Activated naive CD4-positive, alpha-beta T cell treated with anti-CD3 and anti-CD28 coated beads, Interleukin-2, amount 50 U/mL, for 16 hours (primary cell): ENCODE data around the gene IKZF1.
A peak's percentile ranks its signal among the peaks of the same experiment; 100 is the strongest.

Experiments
- DNase-seq: peaks from one replicate; pipeline ENCODE4 v3.0.0-alpha.2; 2020

IKZF1 gene

DNA sequence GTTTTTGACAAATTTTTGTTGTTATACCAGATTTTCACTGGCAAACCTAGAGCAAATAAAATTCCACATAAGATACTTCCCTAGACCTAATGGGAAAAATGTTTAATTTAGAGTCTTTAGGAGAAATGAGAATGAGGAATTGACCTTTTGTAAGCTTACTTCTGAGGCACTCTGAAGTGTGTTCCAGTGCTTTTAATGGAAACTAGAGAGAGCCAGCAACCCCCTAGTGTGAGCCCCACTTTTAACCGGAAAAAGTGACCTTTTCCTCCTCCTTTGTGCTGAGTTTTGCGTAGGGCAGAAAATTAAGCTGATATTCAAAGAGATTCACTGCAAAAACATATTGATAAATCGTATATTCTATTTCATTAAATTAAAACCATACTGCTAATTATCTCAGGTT, 5.2 kb downstream of the IKZF1 start:
- DNase-seq, result no peak

DNA sequence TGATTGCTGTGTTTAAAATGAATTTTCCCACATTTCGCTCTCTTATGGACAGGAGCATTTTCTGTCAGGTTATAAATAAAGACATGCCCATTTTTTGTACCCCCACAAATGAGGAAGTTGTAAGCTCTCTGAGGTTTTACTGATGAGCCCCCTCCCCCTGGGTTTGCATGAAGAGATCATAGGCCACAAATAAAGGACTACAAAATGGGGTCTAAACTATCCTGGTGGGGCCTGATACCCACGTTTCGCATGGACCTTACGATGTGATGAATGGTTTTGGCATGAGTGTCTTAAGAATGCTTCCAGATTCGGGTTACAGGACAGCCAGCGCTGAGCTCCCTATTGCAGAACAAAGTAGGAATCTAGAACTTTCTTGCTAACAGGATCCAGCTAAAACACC, 5.8 kb downstream of the IKZF1 start:
- DNase-seq, result no peak

- DNase-seq, result no peak
These were observed 6.4 kb downstream of the IKZF1 start for GRCh38 chr7:50310956-50311355.

DNA sequence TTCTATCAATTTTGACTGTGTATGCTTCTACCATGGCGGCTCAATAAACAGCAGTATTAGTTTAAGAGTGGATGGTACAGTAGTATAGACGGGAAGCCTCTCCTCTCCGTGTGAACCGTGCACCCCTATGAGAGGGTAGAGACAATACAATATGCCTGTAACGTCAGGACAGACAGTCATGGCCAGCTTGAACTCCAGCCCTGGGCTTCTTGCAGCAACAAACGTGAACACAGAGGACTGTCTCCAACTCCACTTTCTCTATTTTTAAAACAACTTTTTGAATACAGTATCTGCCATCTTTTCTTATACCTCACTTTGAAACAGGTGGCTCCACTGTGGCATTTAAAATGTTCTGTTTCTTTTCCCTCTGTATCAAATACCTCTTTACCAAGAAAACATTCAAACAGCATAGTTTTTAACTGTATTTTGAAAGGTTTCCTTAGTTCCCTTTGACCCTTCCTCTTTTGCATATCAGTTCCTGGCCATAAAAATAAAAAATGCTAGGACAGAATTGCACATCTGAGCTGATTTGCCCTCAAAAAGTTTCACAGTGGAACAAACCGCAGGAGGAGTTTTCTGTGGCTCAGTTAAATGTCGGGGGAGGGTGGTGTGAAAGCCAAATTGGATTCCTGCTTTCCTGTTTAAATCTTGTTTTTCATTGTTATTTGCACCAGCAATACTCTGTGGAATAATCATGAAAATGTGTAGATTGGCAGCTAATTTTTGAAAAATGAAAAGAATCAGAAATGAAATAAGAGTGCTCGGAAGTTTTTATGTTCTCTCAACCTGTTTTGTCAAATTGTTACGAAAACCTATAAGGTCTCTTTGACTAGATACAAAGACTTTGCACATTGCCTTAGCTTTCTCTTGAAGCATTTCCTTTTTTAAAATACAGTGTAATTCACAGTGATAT, 8.0 kb downstream of the IKZF1 start:
- DNase-seq, result no peak

DNA sequence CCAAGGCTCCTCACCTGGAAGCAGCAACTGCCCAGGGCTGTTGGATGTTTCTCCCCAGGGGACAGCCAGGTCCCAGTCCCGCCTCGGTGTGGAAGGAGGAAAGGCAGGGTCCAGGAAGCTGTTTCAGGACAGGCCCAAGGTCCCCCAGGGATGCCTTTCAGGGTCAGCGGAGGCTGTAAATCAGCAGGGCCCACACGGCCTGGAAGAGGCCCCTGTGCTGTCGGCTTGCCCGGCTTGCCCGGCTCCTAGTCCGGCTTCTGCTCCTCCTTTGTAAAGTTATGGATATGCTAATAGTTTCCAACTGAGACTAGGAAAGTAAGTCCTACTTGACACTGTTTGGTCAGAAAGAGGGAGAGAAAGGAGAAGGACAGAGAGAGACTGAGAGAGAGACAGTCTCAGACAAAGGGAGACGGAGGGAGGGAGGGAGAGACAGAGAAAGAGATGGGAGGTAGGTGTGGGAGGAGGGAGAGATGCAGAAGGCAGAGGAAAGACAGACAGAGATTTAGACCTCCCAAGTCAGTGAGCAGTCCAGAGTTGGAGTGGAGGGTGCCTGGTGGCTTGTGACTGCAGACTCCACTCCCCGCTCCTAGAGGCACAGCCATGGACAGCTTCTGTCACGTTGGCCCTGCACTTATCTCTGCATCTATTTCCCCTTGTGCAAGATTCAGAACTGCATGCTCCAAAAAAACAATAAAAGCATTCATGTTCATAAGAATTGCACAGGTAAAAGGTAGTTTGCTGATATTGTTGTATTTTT, 10.5 kb downstream of the IKZF1 start:
- DNase-seq, result no peak

DNA sequence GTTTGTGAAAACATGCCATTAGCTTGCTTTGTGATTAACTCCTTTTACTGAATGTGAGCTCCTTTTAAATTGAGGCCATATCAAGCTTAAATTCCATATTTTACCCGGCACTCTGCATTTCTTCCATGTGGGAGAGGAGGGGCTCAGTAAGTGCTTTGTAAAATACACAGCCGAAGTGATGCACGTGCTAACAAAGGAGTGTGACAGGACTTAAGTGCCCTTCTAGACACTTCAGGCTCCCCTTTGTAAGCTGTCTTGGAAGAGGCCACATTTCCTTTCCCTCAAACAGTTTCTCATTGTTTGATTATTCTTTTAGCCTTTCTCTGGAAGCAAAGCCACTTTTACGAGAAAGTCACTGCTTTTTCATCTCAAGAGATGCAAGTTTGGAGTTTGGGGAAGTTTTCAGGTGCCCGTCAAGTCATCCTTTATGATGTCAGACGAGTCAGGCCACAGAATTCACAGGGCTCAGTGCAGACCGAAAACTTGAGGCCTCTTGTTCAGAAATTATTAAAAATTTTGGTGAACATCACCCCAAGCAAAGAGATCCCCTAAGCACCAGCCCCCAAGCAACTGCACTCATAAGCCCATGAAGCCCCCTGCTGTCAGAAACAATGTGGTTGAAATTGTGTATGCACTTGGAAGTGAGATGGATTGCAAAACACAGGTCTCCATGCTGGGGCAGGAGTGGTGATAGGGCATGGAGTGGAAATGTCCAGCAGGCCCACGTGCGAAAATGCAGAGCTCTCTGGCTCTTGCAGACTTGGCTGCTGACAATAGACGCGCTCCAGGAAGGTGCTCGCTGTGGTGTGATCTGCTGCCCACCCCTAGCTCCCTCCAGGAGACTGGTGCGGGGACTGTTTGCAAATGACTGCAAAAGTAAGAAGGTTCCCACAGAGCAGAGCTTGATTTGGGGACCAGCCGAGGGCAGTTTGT, 11.5 kb downstream of the IKZF1 start:
- peak; percentile 28 for DNase-seq

DNA sequence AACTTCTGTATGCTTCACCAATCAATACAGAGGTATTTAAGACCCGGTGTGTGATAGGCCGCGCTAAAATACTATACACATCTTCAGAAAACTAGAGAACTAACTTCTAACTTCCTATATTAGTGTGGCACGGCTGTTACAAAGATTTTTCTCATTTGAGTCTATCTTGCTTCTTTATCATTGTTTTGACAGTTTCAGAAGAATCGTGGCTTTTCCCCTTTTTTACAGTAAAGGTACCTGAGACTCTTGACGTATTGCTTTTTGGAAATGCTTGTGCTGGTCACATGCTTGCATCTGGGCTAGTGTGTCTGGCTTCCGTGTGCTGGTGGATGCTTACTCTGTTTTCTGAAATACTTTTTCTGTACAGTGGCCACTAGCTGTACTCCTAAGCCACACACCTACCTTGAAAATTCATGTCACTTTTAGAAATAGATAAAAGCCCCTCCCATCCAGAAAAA, 12.7 kb downstream of the IKZF1 start:
- peak; percentile 51 for DNase-seq

DNA sequence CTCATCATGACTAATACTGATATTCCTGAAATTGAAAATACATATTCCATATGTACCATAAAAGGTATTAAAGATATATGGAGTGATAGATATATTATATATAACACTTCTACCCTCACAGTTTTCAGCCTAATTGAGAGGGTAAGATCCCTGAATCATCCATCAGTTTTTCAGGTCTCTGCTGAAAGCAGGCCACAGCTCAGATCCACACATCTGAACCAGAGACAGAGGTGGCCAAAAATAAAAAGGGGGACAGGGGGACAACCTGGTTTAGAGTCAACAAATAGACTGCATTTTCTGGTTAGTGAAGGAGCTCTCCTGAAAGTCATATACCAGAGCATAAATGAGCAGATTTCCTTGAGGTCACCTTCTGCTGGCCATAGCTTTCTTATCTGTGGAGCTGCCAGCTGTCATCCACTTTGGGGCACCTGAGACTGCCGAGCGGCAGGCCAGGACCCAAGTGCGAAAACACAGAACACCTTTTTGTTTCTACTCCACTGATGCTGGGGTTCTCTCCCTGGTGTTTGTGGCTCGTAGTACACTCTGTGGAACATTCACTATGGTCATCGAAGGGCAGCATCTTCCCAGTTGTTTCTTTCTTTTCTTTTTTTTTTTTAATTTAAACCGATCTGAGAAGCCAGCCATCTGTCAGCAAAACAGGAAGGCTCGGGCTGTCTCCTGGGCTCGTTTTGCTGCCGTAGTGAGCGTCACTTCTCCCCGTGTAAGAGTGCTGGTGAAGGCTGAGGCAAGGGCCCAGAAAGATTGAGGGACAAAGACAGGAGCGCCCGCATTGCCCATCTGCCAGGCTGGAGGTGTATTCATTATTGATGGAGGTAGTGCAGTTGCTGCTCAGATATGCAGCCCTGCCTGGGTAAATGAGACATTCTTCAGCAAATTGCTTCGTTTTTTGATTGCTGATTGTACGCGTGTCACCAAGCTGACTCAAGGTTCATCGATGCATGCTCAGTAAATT, 13.5 kb downstream of the IKZF1 start:
- DNase-seq, result peak; percentile 26

- DNase-seq, result peak; percentile 63
These were observed 17.1 kb downstream of the IKZF1 start for GRCh38 chr7:50321487-50322067.

GRCh38 chr7:50324113-50324512, 19.6 kb downstream of the IKZF1 start:
- no peak for DNase-seq

DNA sequence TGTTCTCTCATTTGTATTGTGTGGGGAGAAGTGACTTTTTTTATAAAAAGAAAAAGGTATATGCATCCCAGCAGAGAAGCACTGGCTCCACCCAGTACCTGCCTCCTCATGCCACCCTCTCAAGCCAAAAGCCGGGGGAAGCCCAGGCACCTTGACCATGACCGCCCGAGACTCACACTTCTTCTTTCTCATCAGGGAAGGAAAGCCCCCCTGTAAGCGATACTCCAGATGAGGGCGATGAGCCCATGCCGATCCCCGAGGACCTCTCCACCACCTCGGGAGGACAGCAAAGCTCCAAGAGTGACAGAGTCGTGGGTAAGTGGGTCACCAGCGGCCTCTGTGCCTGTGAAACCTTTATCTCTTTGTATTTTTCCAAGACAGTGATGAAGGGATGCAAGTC, 22.9 kb downstream of the IKZF1 start:
- DNase-seq, result no peak

DNA sequence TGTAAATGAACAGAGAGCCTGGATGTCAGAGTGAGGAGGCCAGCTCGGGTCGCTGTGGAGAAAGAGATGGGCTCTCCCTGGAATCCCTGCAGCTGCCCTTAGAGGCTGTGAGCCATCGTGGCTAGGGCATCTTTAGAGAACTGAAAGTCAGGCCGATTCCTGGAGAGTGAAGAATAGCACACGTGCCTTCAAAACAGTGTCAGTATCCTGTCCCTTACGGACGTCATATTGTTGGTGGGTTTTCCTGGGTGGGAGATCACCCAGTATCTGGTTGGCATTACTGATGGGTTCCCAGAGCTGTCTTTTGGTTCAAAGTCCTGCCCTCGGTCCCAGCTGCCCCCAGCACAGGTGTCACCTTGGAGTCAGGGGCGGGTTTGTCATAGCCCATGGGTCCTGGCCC, 25.3 kb downstream of the IKZF1 start:
- no peak for DNase-seq

DNA sequence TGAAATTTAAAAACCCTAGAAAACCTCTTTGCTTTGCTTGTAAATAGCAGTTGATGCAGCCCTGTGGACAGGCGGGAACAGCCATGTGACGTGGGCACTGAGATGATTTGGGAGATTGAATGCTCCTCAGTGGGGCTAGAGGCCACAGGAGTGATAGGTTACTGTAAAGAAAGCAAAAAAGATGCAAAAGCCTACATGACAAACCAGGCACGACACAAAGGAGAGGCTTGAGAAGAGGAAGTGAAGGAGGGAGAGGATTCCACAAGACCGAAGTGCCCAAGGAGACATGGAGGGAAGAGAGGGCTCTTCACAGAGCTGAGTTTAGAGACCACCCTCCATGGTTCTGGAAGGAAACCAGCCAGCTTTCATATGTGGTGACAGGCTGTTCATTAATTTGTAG, 25.7 kb downstream of the IKZF1 start:
- no peak for DNase-seq

DNA sequence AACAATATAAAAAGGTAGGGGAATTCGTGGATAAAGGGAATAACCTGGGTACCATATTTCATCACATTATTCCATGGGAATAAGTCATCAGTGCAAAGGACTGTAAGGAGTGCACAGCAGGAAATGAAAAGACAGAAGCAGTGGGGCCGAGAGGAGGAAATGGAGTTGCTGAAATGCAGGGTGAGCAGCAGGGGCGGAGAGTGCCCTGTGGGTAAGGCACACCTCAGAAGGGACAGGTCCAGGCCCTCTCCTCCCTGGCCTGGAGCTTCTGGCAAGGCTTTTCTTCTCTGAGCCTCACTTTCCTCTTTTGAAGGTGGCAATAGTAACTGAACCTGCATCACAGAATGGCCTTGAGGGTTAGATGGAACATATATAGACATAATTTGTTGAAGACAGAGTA, 26.2 kb downstream of the IKZF1 start:
- DNase-seq, result no peak

DNA sequence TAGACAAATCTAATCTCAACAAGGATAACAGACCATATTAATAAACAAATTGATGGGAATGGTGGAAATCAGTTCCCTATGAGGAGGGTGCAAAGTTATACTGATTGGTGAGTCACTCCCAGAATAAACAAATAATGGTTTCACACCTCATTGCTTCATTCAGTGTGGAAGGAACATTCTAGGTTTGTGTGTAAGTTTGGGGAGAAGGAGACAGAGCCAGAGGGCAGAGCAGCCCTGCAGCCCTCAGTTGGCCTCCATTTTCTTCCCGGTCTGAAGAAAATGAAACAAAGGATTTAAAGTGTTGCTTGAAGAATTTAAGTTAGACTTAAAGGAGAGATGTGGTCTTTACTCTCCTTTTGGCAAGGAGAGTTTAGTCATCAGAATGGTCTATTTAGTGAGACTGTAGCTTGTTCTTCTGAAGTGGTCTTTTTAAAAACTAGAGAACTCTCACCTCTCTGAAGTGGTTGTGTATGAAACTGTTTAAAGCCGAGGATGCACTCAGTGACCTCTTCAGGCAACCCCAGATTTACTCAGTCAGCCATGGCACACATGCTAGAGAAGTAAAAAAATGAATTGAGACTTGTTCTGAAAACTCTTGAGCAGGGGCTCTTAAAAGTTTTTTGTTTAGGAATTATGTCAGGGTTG, 27.2 kb downstream of the IKZF1 start:
- peak; percentile 35 for DNase-seq

- DNase-seq, result no peak
These were observed 28.0 kb downstream of the IKZF1 start for GRCh38 chr7:50332241-50333165.

GRCh38 chr7:50333221-50333651, 28.7 kb downstream of the IKZF1 start:
- DNase-seq, result no peak

- DNase-seq, result no peak
These were observed 30.0 kb downstream of the IKZF1 start for GRCh38 chr7:50334341-50334994.

DNA sequence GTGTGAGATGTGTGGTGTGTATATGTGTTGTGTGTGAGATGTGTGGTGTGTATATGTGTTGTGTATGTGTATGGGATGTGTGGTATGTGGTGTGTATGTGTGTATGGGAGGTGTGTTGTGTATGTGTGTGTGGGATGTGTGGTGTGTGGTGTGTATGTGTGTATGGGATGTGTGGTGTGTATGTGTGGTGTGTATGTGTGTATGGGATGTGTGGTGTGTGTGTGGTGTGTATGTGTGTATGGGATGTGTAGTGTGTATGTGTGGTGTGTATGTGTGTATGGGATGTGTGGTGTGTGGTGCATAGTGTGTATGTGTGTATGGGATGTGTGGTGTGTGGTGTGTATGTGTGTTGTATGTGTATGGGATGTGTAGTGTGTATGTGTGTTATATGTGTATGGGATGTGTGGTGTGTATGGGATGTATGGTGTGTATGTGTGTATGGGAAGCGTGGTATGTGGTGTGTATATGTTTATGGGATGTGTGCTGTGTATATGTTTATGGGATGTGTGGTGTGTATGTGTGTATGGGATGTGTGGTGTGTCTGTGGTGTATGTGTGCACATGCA, 30.8 kb downstream of the IKZF1 start:
- no peak for DNase-seq
